Suprapubic skin (tissue), 4 donors: ENCODE measurements around the gene KCTD5. TPM values are rescaled to one million over a fixed set of nuclear protein-coding genes. Genes with fewer than 3 reads are reported as not detected.

ENCODE experiments used
- DNase-seq, 2 donors: peaks; one replicate each; pipeline ENCODE4 v3.0.0-alpha.2; 2019; ENCODE audit warnings: low spot score in 2 of 2
- H3K27ac ChIP-seq: fragments of 200-600 bp; sonication (generic); one replicate; pipeline ENCODE4 v1.5.1; 2019
- H3K27me3 ChIP-seq: fragments of 200-600 bp; sonication (generic); one replicate; pipeline ENCODE4 v1.5.1; 2019
- H3K36me3 ChIP-seq: fragments of 200-600 bp; sonication (generic); one replicate; pipeline ENCODE4 v1.5.1; 2019
- H3K4me1 ChIP-seq: fragments of 200-600 bp; sonication (generic); one replicate; pipeline ENCODE4 v1.5.1; 2019
- H3K4me3 ChIP-seq: fragments of 200-600 bp; sonication (generic); one replicate; pipeline ENCODE4 v1.5.1; 2019; ENCODE audit warnings: mild to moderate bottlenecking
- H3K9me3 ChIP-seq: fragments of 200-600 bp; sonication (generic); one replicate; pipeline ENCODE4 v1.5.1; 2019
- EP300 ChIP-seq: sonication (generic); formaldehyde crosslinking; IDR thresholded peaks from one replicate; pipeline ENCODE4 v1.6.1; 2017; ENCODE audit warnings: antibody characterized with exemption
- POLR2A ChIP-seq, 2 donors: fragments of 450-650 bp; IDR thresholded peaks; one replicate each; pipeline ENCODE4 v1.6.1; 2017; ENCODE audit warnings: antibody characterized with exemption in 2 of 2, mild to moderate bottlenecking in 2 of 2, moderate library complexity in 2 of 2
- POLR2AphosphoS5 ChIP-seq, 3 donors: sonication (generic); formaldehyde crosslinking; IDR thresholded peaks; one replicate each; pipeline ENCODE4 v1.6.1; 2017; ENCODE audit warnings: antibody characterized with exemption in 3 of 3
- WGBS: methylation state at CpG from one replicate; pipeline ENCODE4 v1.1.5; 2018; 5-methylcytosine and 5-hydroxymethylcytosine counted together
- total RNA-seq, 4 donors: library from RNA; depleted of rRNA; stranded (reverse); fragments of >200 nt; gene quantifications; one replicate each; pipeline ENCODE4 v1.1.0, GENCODE V29; 2016
- TF ChIP-seq, protein P1 (sequence below), 2 donors: fragments of 200-600 bp in 1 of 2; fragments of 450-650 bp in 1 of 2; sonication (generic) in 1 of 2; IDR thresholded peaks; one replicate each; pipeline ENCODE4 v1.5.1; 2016 to 2019; ENCODE audit warnings: antibody characterized with exemption in 2 of 2, mild to moderate bottlenecking in 1 of 2, moderate library complexity in 1 of 2

Gene KCTD5
- total RNA-seq, 4 donors from 2014 or later = 46.3 to 84.4 (median 53.0) TPM

DNA sequence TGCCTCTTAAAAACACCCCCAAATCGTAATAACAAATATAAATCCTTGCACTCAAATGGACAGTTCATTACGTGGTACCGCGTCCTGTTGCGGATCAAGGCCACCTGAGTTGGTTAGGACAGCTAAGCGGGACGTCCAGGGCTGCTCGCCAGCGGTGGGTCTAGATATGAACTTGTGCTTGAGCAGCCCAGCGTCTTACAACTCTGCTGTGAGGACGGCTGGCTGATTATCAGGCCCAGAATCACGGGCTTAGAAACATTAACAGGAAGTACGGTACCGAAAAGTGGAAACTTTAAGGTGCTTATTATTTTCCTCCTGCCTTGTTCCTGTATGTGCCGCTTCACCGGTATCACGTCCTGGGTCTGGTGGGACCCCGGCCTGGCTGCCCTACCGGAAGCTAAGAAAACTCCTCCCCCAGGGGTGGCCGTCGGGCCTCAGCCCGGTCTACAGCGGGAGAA is 69.3 kb downstream of the KCTD5 start:
- Histone ChIP-seq H3K36me3 (peaks cover 5% of the 10 kb centered on the region), H3K4me3 (peak overlapping the region; percentile 58), H3K27ac (peak overlapping the region; percentile 99), H3K27me3 (no peaks in the 10 kb centered on the region), H3K4me1 (peaks cover 38% of the 10 kb centered on the region), H3K9me3 (no peaks in the 10 kb centered on the region)
- no peak for DNase-seq
- WGBS = 75% methylated on average over 14 of the region's 23 CpGs
- TF ChIP-seq POLR2AphosphoS5 (IDR thresholded peaks at IDR 0.05) (no peak), POLR2A (IDR thresholded peaks at IDR 0.05) (no peak), EP300 (no peak)
- TF ChIP-seq, protein P1, sequence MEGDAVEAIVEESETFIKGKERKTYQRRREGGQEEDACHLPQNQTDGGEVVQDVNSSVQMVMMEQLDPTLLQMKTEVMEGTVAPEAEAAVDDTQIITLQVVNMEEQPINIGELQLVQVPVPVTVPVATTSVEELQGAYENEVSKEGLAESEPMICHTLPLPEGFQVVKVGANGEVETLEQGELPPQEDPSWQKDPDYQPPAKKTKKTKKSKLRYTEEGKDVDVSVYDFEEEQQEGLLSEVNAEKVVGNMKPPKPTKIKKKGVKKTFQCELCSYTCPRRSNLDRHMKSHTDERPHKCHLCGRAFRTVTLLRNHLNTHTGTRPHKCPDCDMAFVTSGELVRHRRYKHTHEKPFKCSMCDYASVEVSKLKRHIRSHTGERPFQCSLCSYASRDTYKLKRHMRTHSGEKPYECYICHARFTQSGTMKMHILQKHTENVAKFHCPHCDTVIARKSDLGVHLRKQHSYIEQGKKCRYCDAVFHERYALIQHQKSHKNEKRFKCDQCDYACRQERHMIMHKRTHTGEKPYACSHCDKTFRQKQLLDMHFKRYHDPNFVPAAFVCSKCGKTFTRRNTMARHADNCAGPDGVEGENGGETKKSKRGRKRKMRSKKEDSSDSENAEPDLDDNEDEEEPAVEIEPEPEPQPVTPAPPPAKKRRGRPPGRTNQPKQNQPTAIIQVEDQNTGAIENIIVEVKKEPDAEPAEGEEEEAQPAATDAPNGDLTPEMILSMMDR (IDR thresholded peaks at IDR 0.05) = no peak

GRCh38 chr16:2752035-2752849 is 69.9 kb downstream of the KCTD5 start, which contains the start of gene SRRM2:
SRRM2 (plus strand) TSS chr16:2752638; CDS start chr16:2756365, 3,727 bp downstream.
- TF ChIP-seq POLR2A (IDR thresholded peaks at IDR 0.05) (peak; percentile 93 to 99), POLR2AphosphoS5 (IDR thresholded peaks at IDR 0.05) (peak; percentile 78 to 97 (median 83))
- TF ChIP-seq, protein P1 (IDR thresholded peaks at IDR 0.05) = no peak
- Histone ChIP-seq H3K9me3 (no peaks in the 10 kb centered on the region), H3K4me1 (peaks cover 43% of the 10 kb centered on the region), H3K27ac (peak within 1 kb of the TSS; percentile 99), H3K27me3 (no peaks in the 10 kb centered on the region), H3K36me3 (peaks cover 9% of the 10 kb centered on the region), H3K4me3 (peak within 1 kb of the TSS; percentile 58)
- WGBS = 4% methylated on average over 5 of the region's 99 CpGs
- peak; percentile 97 to 98 for DNase-seq

DNA sequence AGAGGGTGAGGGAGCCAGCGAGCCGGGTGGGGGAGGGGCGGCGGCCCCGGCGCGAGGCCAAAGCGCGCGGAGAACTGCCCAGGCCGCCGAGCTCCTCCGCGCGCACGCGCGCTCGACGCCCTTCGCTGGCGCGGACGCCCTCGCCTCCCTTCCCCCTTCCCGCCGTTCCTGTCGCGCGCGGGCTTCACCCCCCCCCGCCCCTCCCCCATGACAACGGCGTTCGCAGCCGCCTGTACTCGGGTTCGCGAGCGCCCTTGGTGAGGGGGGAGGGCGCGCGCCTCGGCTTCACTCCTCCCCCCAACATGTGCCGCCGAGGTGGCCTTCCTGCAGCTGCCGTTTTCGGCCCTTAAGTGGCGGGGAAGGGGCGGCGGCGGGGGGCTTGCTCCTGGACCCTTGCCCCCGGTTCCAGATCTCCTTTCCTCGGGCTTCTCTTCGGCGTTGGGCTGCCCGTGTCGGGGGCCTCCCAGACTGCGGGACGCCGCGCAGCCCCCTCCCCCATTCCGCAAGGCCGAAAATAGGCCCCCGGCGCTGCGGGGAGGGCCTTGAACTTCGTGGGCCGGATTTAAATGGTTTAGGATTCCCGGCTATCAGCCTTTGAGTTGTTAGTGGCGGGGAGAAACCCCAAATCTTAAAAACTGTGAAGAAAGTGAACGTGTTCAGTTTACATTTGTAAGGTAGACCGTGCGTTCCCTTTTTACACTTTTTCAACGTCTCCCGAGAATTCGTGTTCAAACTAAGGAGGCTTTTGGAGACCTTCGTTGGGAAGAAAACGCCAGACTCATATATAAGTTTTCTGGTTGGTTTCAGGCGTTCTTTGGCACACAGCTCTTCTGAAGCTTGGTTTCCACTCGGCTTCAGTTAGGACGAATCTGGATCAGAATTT is 70.8 kb downstream of the KCTD5 start:
- H3K4me3 ChIP-seq = peak overlapping the region; percentile 58
- peak in 1 of 2 donors; percentile 80 for DNase-seq
- H3K27me3 ChIP-seq = no peaks in the 10 kb centered on the region
- H3K27ac ChIP-seq = peak overlapping the region; percentile 99
- WGBS = under 1% methylated on average over 24 of the region's 82 CpGs
- peaks cover 45% of the 10 kb centered on the region for H3K4me1 ChIP-seq
- no peaks in the 10 kb centered on the region for H3K9me3 ChIP-seq
- H3K36me3 ChIP-seq = peaks cover 18% of the 10 kb centered on the region
- TF ChIP-seq EP300 (no peak), POLR2AphosphoS5 (IDR thresholded peaks at IDR 0.05) (no peak), POLR2A (IDR thresholded peaks at IDR 0.05) (no peak)
- TF ChIP-seq, protein P1 (IDR thresholded peaks at IDR 0.05) = no peak

- Histone ChIP-seq H3K9me3 (no peaks in the 10 kb centered on the region), H3K36me3 (peaks cover 24% of the 10 kb centered on the region), H3K27me3 (no peaks in the 10 kb centered on the region), H3K4me3 (peak overlapping the region; percentile 58), H3K4me1 (peaks cover 45% of the 10 kb centered on the region), H3K27ac (peak overlapping the region; percentile 99)
- no peak for DNase-seq
- TF ChIP-seq POLR2AphosphoS5 (IDR thresholded peaks at IDR 0.05) (no peak), POLR2A (IDR thresholded peaks at IDR 0.05) (no peak), EP300 (no peak)
- TF ChIP-seq, protein P1 (IDR thresholded peaks at IDR 0.05) = no peak
- WGBS = under 1% methylated on average over 7 of the region's 7 CpGs
Observed at GRCh38 chr16:2753733-2754020, 71.4 kb downstream of the KCTD5 start.

DNA sequence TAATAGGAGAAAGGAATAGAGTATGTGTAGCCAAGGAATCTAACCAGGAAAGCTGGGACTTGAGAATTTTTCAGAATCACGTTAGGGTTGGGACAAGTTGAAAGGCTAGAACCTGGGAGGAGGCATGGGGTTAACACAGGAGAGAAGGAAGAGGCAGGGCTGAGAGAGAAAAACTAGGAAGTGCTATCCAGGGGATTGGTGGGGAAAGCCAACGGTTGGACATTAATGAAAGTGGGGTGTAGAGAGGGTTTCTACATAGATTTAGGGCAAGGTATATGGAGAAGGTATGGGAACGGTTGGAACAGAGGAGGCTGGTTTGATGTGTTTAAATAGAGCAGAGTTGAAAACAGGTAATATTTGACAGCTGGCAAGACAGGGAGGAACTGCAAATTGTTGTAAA is 72.8 kb downstream of the KCTD5 start:
- DNase-seq = no peak
- WGBS = 23% methylated on average over 3 of the region's 3 CpGs
- Histone ChIP-seq H3K4me3 (peak overlapping the region; percentile 58), H3K4me1 (peaks cover 45% of the 10 kb centered on the region), H3K9me3 (no peaks in the 10 kb centered on the region), H3K27me3 (no peaks in the 10 kb centered on the region), H3K27ac (no peak overlapping the region), H3K36me3 (peaks cover 39% of the 10 kb centered on the region)
- no peak for TF ChIP-seq EP300
